GM19372 (cell line): ENCODE measurements around the gene EVA1C.
"Not testable (repeated sequence)": the region's sequence is repeated elsewhere in the genome, so short reads cannot be mapped to it uniquely, and the experiment has no call there.

Experiments used
- ATAC-seq: cut with Tn5 transposase; IDR thresholded peaks from one replicate; pipeline ENCODE4 v1.9.1; 2021; ENCODE audit warnings: mild to moderate bottlenecking, low read depth, moderate library complexity; ENCODE audit not compliant: unreplicated experiment

Gene EVA1C

GRCh38 chr21:32484706-32485380, 72.3 kb downstream of the EVA1C start:
- no peak for ATAC-seq

GRCh38 chr21:32492376-32492775, 79.9 kb downstream of the EVA1C start:
- no peak for ATAC-seq

DNA sequence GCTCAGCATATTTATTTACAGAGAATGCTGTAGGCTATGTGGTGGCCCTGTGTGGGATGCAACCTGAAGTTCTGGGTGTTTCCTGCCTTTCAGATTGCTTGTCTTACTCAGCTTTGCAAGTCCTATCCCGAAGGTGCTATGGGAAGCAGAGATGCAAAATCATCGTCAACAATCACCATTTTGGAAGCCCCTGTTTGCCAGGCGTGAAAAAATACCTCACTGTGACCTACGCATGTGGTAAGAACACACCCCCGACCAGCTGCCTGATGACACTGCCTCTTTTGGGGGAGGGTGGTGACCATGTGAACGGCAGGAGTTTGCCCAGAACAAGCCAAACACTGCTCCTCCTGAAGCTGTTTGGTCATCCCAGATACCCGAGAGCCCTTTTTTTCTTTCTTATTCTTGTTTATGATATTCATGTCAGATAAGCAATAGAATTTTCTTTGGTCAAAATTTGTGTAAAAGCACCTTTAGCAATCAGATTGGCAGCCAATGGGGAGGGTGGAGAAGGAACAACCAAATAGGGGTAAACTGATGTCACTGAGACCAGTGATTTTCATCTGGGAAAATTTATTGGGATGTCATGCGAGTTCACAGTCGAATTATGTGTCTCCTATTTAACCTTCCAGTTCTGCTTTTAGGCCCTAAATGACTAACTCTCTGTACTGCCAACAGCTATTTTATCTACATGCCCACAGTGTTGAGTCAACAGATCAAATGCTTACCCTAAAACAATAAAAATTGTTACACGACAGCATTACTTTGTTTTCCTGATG, 82.6 kb downstream of the EVA1C start:
- ATAC-seq: no peak

- no peak for ATAC-seq
Observed at GRCh38 chr21:32496568-32496967, 84.1 kb downstream of the EVA1C start.

DNA sequence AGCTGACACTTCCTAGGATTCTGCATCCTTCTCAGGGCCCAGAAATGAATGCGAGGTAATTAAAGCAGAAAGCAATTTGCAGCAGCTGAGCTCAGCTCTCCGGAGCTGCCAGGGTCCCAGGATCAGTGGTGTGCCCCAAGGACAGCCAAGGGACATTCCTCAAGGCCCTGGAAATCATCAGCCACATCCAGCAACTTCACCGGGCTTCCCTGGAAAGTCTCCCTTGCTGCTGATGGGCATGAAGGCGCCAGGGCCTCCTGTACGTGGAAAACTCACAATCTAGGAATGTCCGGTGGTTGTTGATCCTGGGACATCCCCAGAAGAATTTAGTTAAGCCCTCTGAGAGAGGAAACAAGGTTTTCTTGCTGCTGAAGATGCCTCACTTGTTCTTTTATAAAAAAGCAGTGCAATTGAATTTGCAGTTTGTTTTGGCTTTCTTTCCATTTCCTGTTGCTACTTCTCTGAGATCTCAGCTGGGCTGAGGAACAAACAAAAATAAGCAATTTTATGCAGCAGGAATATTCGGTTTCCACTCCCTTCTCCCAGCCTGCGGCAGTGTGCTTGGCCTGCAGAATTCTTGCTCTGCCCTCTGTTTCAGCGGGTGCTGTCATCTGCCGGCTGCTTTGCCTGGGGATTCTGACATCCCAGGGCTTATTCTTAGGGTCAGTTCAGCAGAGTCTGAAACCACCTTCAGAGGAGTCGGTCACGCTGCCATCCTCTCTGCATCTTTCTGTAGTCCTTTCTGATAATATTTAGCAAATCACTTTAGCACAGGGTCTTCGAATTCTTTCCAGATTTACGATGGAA, 86.9 kb downstream of the EVA1C start:
- no peak for ATAC-seq

DNA sequence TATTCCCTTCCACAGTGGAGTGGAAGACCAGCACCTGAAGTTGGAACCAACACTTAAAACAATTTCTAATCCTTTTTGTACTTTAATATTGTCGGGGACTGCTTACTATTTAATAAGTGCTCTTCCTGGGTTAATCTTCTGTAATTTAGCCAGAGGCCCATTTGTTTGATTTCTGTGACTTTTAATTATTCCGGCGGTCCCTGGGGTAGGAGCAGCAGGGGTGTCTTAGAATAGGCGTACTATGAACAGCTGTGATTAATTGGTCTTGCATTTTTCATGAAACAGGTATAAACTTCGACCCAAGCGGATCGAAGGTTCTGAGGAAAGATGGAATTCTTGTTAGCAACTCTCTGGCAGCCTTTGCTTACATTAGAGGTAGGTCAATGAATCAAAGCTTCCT, 91.1 kb downstream of the EVA1C start:
- ATAC-seq: not testable (repeated sequence)

DNA sequence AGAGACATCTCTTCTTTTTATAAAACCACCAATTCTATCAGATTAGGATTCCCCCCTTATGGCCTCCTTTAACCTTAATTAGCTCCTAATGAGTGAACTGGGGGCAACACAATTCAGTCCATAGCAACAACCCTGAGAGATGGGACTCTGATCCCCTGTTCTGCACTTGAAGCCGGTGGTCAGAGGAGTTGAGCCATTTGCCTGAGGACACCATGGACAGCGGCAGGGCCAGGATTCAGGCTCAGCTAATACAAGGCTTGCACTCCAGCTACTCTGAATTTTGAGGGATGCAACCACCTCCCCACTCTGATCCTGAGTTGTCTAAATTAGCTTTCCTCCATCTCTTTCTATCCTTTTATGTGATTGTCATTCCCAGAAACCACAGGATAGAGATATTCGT, 93.3 kb downstream of the EVA1C start:
- ATAC-seq: not testable (repeated sequence)

GRCh38 chr21:32506411-32506965, 94.0 kb downstream of the EVA1C start:
- ATAC-seq: not testable (repeated sequence)

DNA sequence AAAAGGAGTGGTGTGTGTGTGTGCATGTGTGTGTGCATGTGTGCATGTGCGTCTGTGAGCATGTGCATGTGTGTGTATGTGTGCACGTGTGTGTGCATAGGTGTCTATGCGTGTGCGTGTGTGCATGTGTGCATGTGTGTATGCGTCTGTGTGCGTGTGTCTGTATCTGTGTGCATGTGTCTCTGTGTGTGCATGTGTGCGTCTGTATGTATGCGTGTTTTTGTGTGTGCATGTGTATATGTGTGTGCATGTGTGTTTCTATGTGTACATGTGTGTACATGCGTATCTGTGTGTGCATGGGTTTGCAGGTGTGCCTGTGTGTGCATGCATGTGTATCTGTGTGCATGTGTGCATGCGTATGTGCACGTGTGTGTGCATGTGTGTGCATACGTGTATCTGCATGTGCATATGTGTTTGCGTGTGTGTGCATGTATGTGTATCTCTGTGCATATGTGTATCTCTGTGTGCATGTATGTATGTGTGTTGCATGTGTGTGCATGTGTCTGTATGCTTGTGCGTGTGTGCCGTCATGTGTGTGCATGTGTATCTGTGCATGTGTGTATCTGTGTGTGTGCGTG, 94.9 kb downstream of the EVA1C start:
- ATAC-seq: no peak

- not testable (repeated sequence) for ATAC-seq
Observed at GRCh38 chr21:32508036-32508435, 95.5 kb downstream of the EVA1C start.

- ATAC-seq: no peak
Observed at GRCh38 chr21:32508558-32508957, 96.1 kb downstream of the EVA1C start.

GRCh38 chr21:32508975-32509374, 96.5 kb downstream of the EVA1C start:
- ATAC-seq: not testable (repeated sequence)

DNA sequence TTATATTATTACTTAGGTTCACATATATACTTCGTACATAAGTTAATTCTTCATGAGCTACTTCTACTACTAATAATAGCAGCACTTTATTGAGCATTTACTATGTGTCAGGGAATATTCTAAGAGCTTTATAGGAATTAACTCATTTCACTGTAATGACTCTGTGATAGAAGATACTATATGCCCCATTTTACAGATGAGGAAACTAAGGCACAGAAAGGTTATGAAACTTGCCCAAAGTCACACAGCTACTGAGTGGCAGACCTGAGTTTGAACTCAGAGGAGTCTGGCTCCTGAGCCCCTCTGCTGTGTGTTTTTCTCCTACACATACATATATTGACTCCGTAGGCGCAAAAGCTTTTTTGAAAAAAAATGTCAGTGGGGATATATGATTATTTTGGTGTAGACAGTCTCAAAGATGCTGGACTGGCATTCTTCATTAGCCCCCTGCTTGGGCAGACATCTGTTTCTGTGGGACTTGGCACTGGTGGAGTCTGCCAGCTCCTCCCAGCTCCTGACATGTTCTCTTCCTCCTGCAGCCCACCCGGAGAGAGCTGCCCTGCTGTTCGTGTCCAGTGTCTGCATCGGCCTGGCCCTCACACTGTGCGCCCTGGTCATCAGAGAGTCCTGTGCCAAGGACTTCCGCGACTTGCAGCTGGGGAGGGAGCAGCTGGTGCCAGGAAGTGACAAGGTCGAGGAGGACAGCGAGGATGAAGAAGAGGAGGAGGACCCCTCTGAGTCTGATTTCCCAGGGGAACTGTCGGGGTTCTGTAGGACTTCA, 102.0 kb downstream of the EVA1C start:
- no peak for ATAC-seq

GRCh38 chr21:32515874-32516273, 103.4 kb downstream of the EVA1C start:
- ATAC-seq: no peak

GRCh38 chr21:32516756-32517649, 104.5 kb downstream of the EVA1C start:
- no peak for ATAC-seq

GRCh38 chr21:32519945-32520874, 107.7 kb downstream of the EVA1C start:
- ATAC-seq: no peak

DNA sequence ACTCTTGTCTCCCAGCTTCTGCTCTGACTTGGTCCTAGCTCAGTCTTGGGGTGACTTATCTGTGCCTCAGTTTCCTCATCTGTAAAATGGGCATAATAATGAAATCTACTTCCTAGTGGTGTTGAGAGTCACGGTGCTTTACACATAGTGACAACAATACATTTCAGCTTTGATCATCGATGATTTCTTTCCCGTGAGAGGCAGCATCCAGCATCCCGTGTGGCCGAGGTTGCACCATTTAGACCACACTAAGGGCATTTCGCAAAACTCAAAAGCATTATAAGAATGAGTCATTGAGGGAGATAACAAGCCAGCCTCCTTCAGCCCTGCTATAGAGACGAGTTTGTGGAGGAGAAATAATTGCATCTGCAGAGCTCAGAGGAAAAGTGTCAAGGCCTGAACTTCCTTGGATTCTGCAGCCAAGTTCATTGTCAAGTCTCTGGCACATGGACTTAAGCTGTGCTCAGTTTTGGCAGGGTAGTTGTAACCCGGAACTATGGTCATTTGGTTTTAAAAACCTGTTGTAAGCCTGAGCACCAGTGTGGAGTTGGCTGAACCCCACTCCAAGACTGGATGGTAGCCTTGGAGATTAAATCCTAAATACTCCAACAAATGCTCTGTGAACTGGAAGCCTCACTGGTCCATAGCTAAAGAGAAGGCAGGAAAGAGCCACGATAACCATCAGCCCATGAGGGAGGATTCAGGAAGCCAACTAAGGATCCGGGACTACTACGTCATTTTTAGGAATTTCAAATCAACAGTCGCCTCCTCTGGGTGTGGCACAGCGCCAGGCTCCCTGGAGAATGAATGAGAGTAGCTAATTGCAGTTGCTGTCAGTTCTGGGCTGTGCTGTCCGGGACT, 108.6 kb downstream of the EVA1C start:
- no peak for ATAC-seq
